GM20431 (cell line): ENCODE measurements around the gene KCNAB2.
"Not testable (repeated sequence)": the region's sequence is repeated elsewhere in the genome, so short reads cannot be mapped to it uniquely, and the experiment has no call there.

Experiments used
- in situ Hi-C: fragments of 300-500 bp; cut with MseI, MboI; formaldehyde crosslinking; loops from one replicate; pipeline ENCODE4 v1.15.0; 2020; ENCODE audit warnings: low sequenced_read_pairs; ENCODE audit not compliant: unreplicated experiment

Gene KCNAB2

GRCh38 chr1:6009120-6010040, 36.3 kb upstream of the KCNAB2 start:
- in situ Hi-C loops, result no loop called here

GRCh38 chr1:6010554-6010953, 35.1 kb upstream of the KCNAB2 start:
- in situ Hi-C loops, result no loop called here

DNA sequence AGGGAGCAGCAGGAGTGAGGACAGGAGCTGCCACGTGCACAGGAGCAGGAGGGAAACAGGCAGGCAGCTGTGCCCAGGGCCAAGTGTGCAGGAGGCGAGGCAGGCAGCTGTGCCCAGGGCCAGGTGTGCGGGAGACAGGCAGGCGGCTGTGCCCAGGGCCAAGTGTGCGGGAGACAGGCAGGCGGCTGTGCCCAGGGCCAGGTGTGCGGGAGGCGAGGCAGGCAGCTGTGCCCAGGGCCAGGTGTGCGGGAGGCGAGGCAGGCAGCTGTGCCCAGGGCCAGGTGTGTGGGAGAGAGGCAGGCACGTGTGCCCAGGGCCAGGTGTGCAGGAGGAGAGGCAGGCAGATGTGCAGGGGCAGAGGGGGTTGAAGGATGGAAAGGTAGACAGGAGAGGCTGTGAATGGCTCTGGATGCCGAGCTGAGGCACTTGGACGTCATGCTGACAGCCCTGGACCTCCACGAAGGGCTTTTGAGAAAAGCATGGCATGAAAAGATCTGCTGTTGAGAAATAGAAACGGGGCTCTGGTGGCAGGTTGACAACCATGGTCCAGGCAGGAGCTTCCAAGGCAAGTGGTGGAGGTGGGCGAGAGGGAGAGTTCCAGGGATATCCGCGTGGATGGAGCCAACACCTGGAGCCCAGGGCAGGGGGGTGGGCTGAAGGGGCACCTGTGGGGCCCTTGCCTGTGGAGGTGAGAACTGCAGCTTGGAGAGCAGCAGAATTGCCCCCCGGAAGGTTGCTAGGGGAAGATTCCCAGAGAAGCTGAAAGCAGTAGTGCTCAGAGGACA, 34.3 kb upstream of the KCNAB2 start:
- in situ Hi-C loops, result no loop called here

DNA sequence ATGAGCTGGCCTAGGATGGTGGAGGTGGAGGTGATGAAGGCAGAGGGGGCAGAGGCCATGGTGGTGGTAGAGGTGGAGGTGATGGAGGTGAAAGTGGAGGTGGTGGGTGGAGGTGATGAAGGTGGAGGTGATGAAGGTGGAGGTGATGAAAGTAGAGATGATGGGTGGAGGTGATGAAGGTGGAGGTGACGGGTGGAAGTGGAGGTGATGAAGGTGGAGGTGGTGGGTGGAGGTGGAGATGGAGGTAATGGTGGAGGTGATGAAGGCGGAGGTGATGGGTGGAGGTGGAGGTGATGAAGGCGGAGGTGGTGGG, 33.8 kb upstream of the KCNAB2 start:
- in situ Hi-C loops, result no loop called here

DNA sequence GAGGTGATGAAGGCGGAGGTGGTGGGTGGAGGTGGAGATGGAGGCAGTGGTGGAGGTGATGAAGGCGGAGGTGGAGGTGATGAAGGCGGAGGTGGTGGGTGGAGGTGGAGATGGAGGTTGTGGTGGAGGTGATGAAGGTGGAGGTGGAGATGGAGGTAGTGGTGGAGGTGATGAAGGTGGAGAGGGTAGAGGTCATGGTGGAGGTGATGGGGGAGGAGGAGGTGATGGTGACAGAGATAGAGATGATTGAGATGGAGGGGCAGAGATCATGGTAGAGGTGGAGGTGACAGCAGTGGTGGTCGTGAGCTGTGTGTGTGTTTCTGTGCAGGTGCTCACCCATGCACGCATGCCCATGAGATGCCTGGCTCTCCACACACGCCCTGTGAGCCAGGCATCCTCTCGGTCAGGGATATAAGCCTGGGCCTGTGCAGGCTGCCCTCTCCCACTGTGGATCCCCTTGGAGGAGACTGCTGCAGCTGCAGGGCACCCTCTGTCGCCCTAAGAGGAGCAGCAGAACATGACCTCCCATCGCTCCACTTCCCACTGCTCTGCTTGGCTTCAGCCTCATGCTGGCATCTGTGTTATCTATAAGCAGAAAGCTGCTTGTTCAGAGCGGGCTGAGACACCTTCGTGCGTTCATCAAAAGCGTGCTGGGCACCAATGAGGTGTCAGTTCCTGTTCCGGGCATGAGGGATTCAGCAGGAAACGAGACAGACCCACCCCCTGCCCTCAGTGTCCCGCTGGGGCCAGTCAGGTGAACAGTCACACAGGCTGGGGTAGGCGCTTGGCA, 33.0 kb upstream of the KCNAB2 start:
- in situ Hi-C loops, result no loop called here

DNA sequence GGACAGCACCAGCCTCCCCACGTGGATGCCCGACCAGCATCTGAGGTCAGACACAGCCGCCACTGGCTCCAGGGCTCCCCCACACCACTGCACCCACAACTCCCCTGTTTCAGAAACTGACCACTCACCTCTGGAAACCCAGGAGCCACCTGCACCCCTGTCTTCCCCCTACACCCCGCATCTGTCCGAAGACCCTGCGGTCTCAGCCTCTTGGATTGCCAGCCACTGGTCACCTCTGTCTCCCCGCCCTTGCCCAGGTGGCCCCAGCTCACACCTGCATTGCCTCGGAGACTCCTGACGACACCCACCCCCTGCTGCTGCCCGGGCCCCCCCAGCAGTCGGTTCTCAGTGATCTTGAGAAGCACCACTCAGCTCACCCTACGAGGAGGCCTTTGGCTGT, 32.2 kb upstream of the KCNAB2 start:
- in situ Hi-C loops, result no loop called here

GRCh38 chr1:6014130-6014999, 31.3 kb upstream of the KCNAB2 start:
- in situ Hi-C loops, result no loop called here

GRCh38 chr1:6016191-6016865, 29.4 kb upstream of the KCNAB2 start:
- in situ Hi-C loops, result no loop called here

- in situ Hi-C loops, result not testable (repeated sequence)
Measured at GRCh38 chr1:6017654-6018053, 28.0 kb upstream of the KCNAB2 start.

DNA sequence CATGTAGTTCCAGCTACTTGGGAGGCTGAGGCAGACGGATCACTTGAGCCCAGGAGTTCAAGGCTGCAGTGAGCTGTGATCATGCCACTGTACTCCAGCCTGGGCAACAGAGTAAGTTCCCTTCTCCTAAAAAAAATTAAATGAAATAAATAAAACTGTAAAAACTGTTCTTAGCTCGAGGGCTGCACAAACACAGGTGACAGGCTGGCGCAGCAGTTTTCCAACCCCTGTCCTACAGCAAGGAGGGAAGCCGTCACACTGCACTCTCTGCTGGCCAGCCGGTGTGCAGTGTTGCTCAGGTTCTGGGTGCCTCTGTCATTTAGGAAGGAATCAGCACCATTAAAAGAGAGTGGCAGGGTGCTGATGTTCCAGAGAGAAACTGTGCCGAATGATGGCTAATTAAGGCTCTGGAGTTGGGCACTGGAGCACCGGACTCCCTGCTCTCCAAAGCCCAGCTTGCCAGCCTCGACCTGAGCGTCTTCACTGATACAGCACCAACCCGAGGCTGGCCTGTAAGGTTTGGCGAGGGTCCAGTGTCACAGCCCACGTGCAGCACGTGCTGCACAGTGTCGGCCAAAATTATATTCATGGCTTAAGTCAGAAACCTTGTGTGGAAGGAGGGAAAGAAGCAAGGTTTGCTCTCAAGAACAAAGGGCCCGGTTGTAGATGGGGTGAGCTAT, 26.4 kb upstream of the KCNAB2 start:
- in situ Hi-C loops, result no loop called here

DNA sequence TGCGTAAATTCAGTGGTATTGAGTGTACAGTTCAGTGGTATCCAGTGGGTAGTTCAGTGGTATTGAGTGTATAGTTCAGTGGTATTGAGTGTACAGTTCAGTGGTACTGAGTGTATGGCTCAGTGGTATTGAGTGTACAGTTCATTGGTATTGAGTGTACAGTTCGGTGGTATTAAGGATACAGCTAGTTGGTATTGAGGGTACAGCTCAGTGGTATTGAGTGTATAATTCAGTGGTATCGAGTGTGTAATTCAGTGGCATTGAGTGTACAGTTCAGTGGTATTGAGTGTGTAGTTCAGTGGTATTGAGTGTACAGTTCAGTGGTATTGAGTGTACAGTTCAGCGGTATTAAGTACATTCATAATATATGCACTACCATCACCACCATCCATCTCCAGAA, 23.5 kb upstream of the KCNAB2 start:
- in situ Hi-C loops, result no loop called here

DNA sequence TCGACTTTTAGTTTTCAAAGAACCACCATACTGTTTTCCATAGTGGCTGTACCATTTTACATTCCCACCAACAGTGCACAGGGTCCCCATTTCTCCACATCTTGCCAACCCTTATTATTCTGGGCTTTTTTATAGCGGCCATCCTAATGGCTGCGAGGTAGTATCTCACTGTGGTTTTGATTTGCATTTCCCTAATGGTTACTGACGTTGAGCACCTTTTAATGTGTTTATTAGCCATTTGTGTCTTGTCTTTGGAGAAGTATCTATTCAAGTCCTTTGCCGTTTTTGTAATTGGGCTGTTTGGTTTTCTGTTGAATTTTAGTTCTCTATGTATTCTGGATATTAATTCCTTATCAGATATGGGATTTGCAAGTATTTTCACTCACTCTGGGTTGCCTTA, 22.3 kb upstream of the KCNAB2 start:
- in situ Hi-C loops, result no loop called here

- in situ Hi-C loops, result no loop called here
Measured at GRCh38 chr1:6024376-6024775, 21.3 kb upstream of the KCNAB2 start.

DNA sequence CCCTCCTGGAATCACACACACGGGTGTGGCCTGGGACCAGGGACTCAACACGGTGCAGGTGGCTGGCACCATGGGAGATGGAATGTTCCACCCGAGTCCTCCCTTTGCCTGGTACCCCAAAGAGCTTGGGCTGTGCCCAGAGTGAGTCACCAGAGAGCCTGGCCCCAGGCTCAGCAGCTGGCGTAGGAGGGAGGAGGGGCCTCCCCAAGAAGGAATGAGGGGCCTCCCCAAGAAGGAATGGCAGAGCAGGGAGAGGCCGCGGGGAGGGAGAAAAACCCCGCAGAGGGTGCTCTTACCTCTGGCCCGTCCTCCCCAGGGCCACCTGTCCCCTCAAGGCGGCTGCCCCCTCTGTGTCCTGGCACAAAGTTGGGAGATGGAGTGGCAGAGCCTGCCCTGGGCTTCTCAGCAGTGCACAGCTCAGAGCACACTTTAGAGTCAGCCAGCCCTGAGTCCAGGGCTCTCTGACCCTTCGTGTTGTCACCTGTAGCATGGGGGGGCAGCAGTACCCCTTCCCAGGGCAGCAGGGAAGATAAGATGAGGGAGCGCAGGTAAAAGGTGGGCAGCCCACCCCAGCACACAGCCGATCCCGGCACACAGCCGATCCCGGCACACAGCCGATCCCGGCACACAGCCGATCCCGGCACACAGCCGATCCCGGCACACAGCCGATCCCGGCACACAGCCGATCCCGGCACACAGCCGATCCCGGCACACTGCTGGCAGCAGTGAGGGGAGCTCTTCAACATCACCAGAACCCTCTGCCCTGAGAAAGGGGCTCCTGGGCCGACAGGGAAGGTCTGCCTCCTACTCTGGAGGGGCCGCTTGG, 20.2 kb upstream of the KCNAB2 start:
- in situ Hi-C loops, result no loop called here

- in situ Hi-C loops, result no loop called here
Measured at GRCh38 chr1:6026095-6026809, 19.4 kb upstream of the KCNAB2 start.

- in situ Hi-C loops, result no loop called here
Measured at GRCh38 chr1:6027591-6027990, 18.1 kb upstream of the KCNAB2 start.
